HepG2 (cell line): ENCODE data around the gene CYSTM1. TPM values are rescaled to one million over a fixed set of nuclear protein-coding genes. Genes with fewer than 3 reads are reported as not detected.

Experiments used
- ATAC-seq: fragments of 200-7000 bp; cut with Tn5 transposase; 3 replicates; pipeline ENCODE4 v1.9.1; 2020; ENCODE audit warnings: mild to moderate bottlenecking, moderate library complexity
- BruUV-seq: library from RNA; stranded (reverse); fragments of 400-500 nt; replicated peaks from 2 replicates; lab custom pipeline; 2021; lab: Mats Ljungman, UMichigan
- CTCF ChIA-PET: fragments of 300-600 bp; formaldehyde crosslinking; extraction: SDS; loops from one replicate; lab custom pipeline; 2021; ENCODE audit warnings: low total read pairs, inconsistent platforms, low intra/inter-chr PET ratio; lab: Yijun Ruan, JAX
- POLR2A ChIA-PET: fragments of 350-600 bp; sonication (Branson Sonifier 250); formaldehyde crosslinking; loops from one replicate; lab custom pipeline; 2020; ENCODE audit warnings: antibody characterized with exemption, inconsistent platforms; lab: Yijun Ruan, JAX
- DNase-seq: peaks from one replicate; pipeline ENCODE4 v3.0.0-alpha.2; 2015; ENCODE audit warnings: low spot score
- FAIRE-seq: peaks from 3 replicates; lab custom pipeline; 2011; peaks lifted over from hg19 to GRCh38; lab: Jason Lieb, UNC
- H2AFZ ChIP-seq: one replicate; pipeline ENCODE4 v1.6.1; 2011; ENCODE audit warnings: low read length, inconsistent platforms
- H3K27ac ChIP-seq: fragments of 300-600 bp; 3 replicates; pipeline ENCODE4 v1.8.0; 2011; ENCODE audit warnings: mixed run types, mild to moderate bottlenecking, mixed read lengths, low read length, inconsistent platforms; ENCODE audit not compliant: insufficient read depth; ENCODE audit errors: extremely low read length
- H3K27me3 ChIP-seq, 2 experiments: fragments of 200-600 bp in 1 of 2; 2 replicates in 1 of 2; 3 replicates in 1 of 2; pipeline versions ENCODE4 v1.6.0 to v1.8.0; 2011; ENCODE audit warnings: low read length in 2 of 2, mild to moderate bottlenecking in 2 of 2, moderate library complexity in 2 of 2, inconsistent platforms in 1 of 2; ENCODE audit not compliant: insufficient read depth in 2 of 2, control insufficient read depth in 1 of 2
- H3K36me3 ChIP-seq, 2 experiments: fragments of 200-600 bp in 1 of 2; replicated peaks in 1 of 2; 2 replicates in 1 of 2; 3 replicates in 1 of 2; pipeline versions ENCODE4 v1.5.1 to v1.8.0; 2011; ENCODE audit warnings: low read length in 2 of 2, inconsistent platforms in 1 of 2; ENCODE audit not compliant: insufficient read depth in 2 of 2, control insufficient read depth in 1 of 2
- H3K4me1 ChIP-seq: 2 replicates; pipeline ENCODE4 v1.5.1; 2012; ENCODE audit warnings: low read length, inconsistent platforms; ENCODE audit not compliant: insufficient read depth
- H3K4me2 ChIP-seq: 2 replicates; pipeline ENCODE4 v1.6.0; 2011; ENCODE audit warnings: low read depth, low read length, inconsistent platforms
- H3K4me3 ChIP-seq, 3 experiments: fragments of 200-600 bp in 1 of 3; sonication (generic), shearing (Covaris generic) in 1 of 3; replicated peaks in 1 of 3; 2 replicates each; pipeline ENCODE4 v1.5.1; 2011 to 2016; ENCODE audit warnings: low read length in 3 of 3, inconsistent platforms in 2 of 3, low read depth in 2 of 3, mild to moderate bottlenecking in 2 of 3, control low read depth in 1 of 3, mixed read lengths in 1 of 3; ENCODE audit not compliant: insufficient read depth in 1 of 3
- H3K79me2 ChIP-seq: one replicate; pipeline ENCODE4 v1.6.1; 2011; ENCODE audit warnings: low read length, inconsistent platforms; ENCODE audit not compliant: insufficient read depth
- H3K9ac ChIP-seq: 2 replicates; pipeline ENCODE4 v1.6.0; 2011; ENCODE audit warnings: mild to moderate bottlenecking, low read depth, low read length, inconsistent platforms; ENCODE audit not compliant: insufficient read depth
- H3K9me3 ChIP-seq: 2 replicates; pipeline ENCODE4 v1.5.1; 2012; ENCODE audit warnings: mild to moderate bottlenecking, low read length
- H4K20me1 ChIP-seq: 2 replicates; pipeline ENCODE4 v1.6.0; 2011; ENCODE audit warnings: inconsistent platforms, mild to moderate bottlenecking, low read length, moderate library complexity; ENCODE audit not compliant: insufficient read depth
- AHR ChIP-seq: IDR thresholded peaks from 2 replicates; pipeline ENCODE4 v1.6.1; 2018; ENCODE audit warnings: missing genetic modification reagents, missing compliant biosample characterization
- GABPA ChIP-seq, 2 experiments: IDR thresholded peaks; 2 replicates each; pipeline ENCODE4 v1.6.1; 2011 to 2016; ENCODE audit warnings: low read depth in 2 of 2, low read length in 1 of 2, missing biosample characterization in 1 of 2, missing genetic modification characterization in 1 of 2
- SMAD3 ChIP-seq: sonication (generic); formaldehyde crosslinking; IDR thresholded peaks from 2 replicates; pipeline ENCODE4 v1.4.0; 2020; ENCODE audit warnings: missing genetic modification reagents
- SP2 ChIP-seq: sonication (generic); formaldehyde crosslinking; IDR thresholded peaks from 2 replicates; pipeline ENCODE4 v1.5.1; 2020; ENCODE audit warnings: mild to moderate bottlenecking, missing genetic modification reagents
- ZNF225 ChIP-seq: sonication (generic); formaldehyde crosslinking; IDR thresholded peaks from 2 replicates; pipeline ENCODE4 v1.4.0; 2020; ENCODE audit warnings: mild to moderate bottlenecking, missing genetic modification reagents
- ZNF335 ChIP-seq: sonication (generic); formaldehyde crosslinking; IDR thresholded peaks from 2 replicates; pipeline ENCODE4 v1.4.0; 2020; ENCODE audit warnings: missing genetic modification reagents
- ZNF772 ChIP-seq: sonication (generic); formaldehyde crosslinking; IDR thresholded peaks from 2 replicates; pipeline ENCODE4 v1.5.0; 2020; ENCODE audit warnings: mild to moderate bottlenecking, missing genetic modification reagents
- ZNF850 ChIP-seq: sonication (generic); formaldehyde crosslinking; conservative IDR thresholded peaks from 2 replicates; pipeline ENCODE4 v1.9.0; 2021; ENCODE audit warnings: mild to moderate bottlenecking, missing genetic modification reagents
- WGBS: methylation state at CpG from one replicate; pipeline ENCODE4 v1.1.6; 2017; ENCODE audit warnings: low lambda C conversion rate; 5-methylcytosine and 5-hydroxymethylcytosine counted together
- in situ Hi-C: cut with HindIII; loops from 2 replicates; pipeline ENCODE4 v1.10.0; 2017; ENCODE audit warnings: low pct_unique_long_range_greater_than_20kb; ENCODE audit not compliant: extremely low pct_ligation_motif_present
- intact Hi-C: fragments of 100-400 bp; cut with micrococcal nuclease; formaldehyde crosslinking; loops from one replicate; pipeline ENCODE4 v1.10.0; 2022; ENCODE audit not compliant: unreplicated experiment
- polyA plus RNA-seq, 8 experiments: library from polyadenylated mRNA; depleted of rRNA in 3 of 8; stranded (reverse) in 7 of 8; unstranded in 1 of 8; fragments of >200 nt; fragmentation: Illumina TruSeq in 4 of 8; extraction: Trizol in 4 of 8; gene quantifications; 2 replicates each; pipeline versions ENCODE4 v1.2.1 to v1.2.3, GENCODE V29; 2011 to 2016; ENCODE audit warnings: low read depth in 4 of 8, missing spikeins in 1 of 8, mixed read lengths in 1 of 8; ENCODE audit not compliant: insufficient read depth in 1 of 8
- total RNA-seq, 5 experiments: library from RNA; depleted of rRNA; stranded (reverse); fragments of >200 nt; fragmentation: Illumina TruSeq; extraction: Trizol; gene quantifications; 2 replicates each; pipeline ENCODE4 v1.2.3, GENCODE V29; 2016; ENCODE audit warnings: low read depth in 1 of 5
- TF ChIP-seq, protein P1 (sequence below): sonication (generic); formaldehyde crosslinking; IDR thresholded peaks from 2 replicates; pipeline ENCODE4 v1.5.0; 2020; ENCODE audit warnings: mild to moderate bottlenecking, missing genetic modification reagents
- TF ChIP-seq, protein P2 (sequence below): sonication (generic); formaldehyde crosslinking; IDR thresholded peaks from 2 replicates; pipeline ENCODE4 v1.4.0; 2020; ENCODE audit warnings: mild to moderate bottlenecking, missing genetic modification reagents, borderline replicate concordance

Gene CYSTM1
- total and polyA plus RNA-seq, 2 of the 13 experiments (the other 11 are each of a cell fraction or from before 2014, with no cell fraction given) = 40.0 to 73.4 TPM

DNA sequence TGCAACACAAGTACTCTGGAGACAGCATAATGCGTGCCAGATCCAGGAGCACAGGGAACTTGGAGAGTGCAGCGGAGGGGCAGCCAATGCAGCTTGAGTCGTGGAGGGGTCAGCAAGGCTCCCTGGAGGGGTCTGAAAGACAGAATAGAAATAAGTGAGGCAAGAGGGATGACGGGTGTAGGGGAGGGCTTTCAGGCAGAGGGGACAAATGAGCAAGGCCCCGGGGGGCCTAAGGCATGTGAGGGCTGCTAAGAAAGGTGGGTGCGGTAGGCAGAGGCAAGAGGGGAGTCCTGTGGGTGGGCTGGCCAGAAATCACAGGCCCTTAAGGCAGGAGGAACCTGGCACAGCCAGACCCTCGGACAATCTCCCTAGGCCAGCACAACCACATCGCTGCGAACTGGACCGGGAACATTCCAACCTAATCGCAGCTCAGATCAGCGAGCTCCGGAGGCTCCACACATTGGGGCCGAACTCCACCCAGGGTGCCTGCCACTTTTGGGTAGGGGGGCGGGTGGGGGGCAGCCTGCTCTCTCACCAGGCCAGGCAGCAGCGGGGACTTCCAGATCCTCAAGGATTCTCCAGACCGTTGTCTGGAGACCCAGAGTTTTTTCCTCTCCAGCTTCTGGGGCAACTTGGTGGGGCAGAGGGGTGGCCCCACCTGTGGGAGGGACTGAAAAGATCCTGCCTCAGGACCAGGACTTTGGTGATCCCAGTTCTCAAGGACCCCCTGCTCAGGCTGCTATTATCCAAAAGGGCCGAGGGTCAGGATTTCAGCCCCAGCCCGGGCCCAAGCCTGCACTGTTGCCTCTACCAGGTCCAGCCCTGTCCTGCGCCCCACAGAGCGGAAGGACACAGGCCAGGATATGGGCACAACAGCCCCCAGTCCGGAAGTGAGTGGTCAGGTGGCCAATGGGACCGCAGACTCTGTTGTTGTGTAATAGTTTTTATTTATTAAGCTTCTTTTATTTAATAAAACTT, 22.7 kb upstream of the CYSTM1 start:
- POLR2A ChIA-PET = no interaction called here
- in situ Hi-C loops = no loop called here
- H3K27me3 ChIP-seq = no peaks in the 10 kb centered on the region; a peak in 1 of 5 replicates
- no peak for TF ChIP-seq ZNF335 (CRISPR knock-in tag)
- TF ChIP-seq, protein P1, sequence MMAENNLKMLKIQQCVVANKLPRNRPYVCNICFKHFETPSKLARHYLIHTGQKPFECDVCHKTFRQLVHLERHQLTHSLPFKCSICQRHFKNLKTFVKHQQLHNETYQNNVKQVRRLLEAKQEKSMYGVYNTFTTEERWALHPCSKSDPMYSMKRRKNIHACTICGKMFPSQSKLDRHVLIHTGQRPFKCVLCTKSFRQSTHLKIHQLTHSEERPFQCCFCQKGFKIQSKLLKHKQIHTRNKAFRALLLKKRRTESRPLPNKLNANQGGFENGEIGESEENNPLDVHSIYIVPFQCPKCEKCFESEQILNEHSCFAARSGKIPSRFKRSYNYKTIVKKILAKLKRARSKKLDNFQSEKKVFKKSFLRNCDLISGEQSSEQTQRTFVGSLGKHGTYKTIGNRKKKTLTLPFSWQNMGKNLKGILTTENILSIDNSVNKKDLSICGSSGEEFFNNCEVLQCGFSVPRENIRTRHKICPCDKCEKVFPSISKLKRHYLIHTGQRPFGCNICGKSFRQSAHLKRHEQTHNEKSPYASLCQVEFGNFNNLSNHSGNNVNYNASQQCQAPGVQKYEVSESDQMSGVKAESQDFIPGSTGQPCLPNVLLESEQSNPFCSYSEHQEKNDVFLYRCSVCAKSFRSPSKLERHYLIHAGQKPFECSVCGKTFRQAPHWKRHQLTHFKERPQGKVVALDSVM (CRISPR knock-in tag) = no peak
- no peak for TF ChIP-seq GABPA (IDR thresholded peaks at IDR 0.05; ENCODE audit: low read depth, low read length)
- no peak for TF ChIP-seq GABPA (CRISPR knock-in tag; IDR thresholded peaks at IDR 0.05; ENCODE audit: low read depth)
- TF ChIP-seq, all 625 proteins: peak for 0
- no TSS peak for BruUV-seq
- H3K79me2 ChIP-seq = no peaks in the 10 kb centered on the region
- H3K4me3 ChIP-seq = no peak overlapping the region
- peaks cover 3% of the 10 kb centered on the region for H4K20me1 ChIP-seq
- no peak overlapping the region for H3K9ac ChIP-seq
- CTCF ChIA-PET = no interaction called here
- H3K4me1 ChIP-seq = peaks cover 28% of the 10 kb centered on the region
- H2AFZ ChIP-seq = no peak overlapping the region
- intact Hi-C loops = no loop called here
- H3K36me3 ChIP-seq = no peaks in the 10 kb centered on the region
- no peak for ATAC-seq
- FAIRE-seq = no peak
- H3K4me2 ChIP-seq = no peak overlapping the region
- no peaks in the 10 kb centered on the region for H3K9me3 ChIP-seq
- no peak overlapping the region for H3K27ac ChIP-seq
- 75% methylated on average over 21 of the region's 23 CpGs for WGBS
- no peak for DNase-seq

GRCh38 chr5:140153255-140153654, 21.7 kb upstream of the CYSTM1 start:
- intact Hi-C loops = no loop called here
- no TSS peak for BruUV-seq
- 68% methylated on average over 6 of the region's 7 CpGs for WGBS
- H3K4me3 ChIP-seq = no peak overlapping the region
- H3K27ac ChIP-seq = no peak overlapping the region
- in situ Hi-C loops = no loop called here
- no peaks in the 10 kb centered on the region for H3K79me2 ChIP-seq
- no peaks in the 10 kb centered on the region; a peak in 1 of 5 replicates for H3K27me3 ChIP-seq
- ChIA-PET CTCF (no interaction called here), POLR2A (no interaction called here)
- no peak overlapping the region for H3K4me2 ChIP-seq
- DNase-seq (no peak), FAIRE-seq (no peak), ATAC-seq (no peak)
- H3K36me3 ChIP-seq = no peaks in the 10 kb centered on the region
- H3K9me3 ChIP-seq = no peaks in the 10 kb centered on the region
- peaks cover 28% of the 10 kb centered on the region for H3K4me1 ChIP-seq
- H2AFZ ChIP-seq = no peak overlapping the region
- H3K9ac ChIP-seq = no peak overlapping the region
- peaks cover 3% of the 10 kb centered on the region for H4K20me1 ChIP-seq
- TF ChIP-seq ZNF772 = no peak
- TF ChIP-seq ZNF850 (CRISPR knock-in tag) = no peak
- TF ChIP-seq ZNF225 (CRISPR knock-in tag) = no peak
- no peak for TF ChIP-seq AHR (CRISPR knock-in tag)
- no peak for TF ChIP-seq SP2
- no peak for TF ChIP-seq SMAD3
- TF ChIP-seq, protein P2, sequence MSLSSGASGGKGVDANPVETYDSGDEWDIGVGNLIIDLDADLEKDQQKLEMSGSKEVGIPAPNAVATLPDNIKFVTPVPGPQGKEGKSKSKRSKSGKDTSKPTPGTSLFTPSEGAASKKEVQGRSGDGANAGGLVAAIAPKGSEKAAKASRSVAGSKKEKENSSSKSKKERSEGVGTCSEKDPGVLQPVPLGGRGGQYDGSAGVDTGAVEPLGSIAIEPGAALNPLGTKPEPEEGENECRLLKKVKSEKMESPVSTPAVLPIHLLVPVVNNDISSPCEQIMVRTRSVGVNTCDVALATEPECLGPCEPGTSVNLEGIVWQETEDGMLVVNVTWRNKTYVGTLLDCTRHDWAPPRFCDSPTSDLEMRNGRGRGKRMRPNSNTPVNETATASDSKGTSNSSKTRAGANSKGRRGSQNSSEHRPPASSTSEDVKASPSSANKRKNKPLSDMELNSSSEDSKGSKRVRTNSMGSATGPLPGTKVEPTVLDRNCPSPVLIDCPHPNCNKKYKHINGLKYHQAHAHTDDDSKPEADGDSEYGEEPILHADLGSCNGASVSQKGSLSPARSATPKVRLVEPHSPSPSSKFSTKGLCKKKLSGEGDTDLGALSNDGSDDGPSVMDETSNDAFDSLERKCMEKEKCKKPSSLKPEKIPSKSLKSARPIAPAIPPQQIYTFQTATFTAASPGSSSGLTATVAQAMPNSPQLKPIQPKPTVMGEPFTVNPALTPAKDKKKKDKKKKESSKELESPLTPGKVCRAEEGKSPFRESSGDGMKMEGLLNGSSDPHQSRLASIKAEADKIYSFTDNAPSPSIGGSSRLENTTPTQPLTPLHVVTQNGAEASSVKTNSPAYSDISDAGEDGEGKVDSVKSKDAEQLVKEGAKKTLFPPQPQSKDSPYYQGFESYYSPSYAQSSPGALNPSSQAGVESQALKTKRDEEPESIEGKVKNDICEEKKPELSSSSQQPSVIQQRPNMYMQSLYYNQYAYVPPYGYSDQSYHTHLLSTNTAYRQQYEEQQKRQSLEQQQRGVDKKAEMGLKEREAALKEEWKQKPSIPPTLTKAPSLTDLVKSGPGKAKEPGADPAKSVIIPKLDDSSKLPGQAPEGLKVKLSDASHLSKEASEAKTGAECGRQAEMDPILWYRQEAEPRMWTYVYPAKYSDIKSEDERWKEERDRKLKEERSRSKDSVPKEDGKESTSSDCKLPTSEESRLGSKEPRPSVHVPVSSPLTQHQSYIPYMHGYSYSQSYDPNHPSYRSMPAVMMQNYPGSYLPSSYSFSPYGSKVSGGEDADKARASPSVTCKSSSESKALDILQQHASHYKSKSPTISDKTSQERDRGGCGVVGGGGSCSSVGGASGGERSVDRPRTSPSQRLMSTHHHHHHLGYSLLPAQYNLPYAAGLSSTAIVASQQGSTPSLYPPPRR = no peak
